GM20431 (cell line): ENCODE data around the gene CDH26.

Experiments used
- in situ Hi-C: fragments of 300-500 bp; cut with MseI, MboI; formaldehyde crosslinking; loops from one replicate; pipeline ENCODE4 v1.15.0; 2020; ENCODE audit warnings: low sequenced_read_pairs; ENCODE audit not compliant: unreplicated experiment

The CDH26 gene

GRCh38 chr20:59958123-59958522 is at the start of gene CDH26:
Gene CDH26 (plus strand): TSS chr20:59958423. CDS start chr20:59958727, 304 bp downstream.
- in situ Hi-C loops: no loop called here

- in situ Hi-C loops: no loop called here
These were observed 49.4 kb upstream of the CDH26 start for GRCh38 chr20:59908855-59909254.

DNA sequence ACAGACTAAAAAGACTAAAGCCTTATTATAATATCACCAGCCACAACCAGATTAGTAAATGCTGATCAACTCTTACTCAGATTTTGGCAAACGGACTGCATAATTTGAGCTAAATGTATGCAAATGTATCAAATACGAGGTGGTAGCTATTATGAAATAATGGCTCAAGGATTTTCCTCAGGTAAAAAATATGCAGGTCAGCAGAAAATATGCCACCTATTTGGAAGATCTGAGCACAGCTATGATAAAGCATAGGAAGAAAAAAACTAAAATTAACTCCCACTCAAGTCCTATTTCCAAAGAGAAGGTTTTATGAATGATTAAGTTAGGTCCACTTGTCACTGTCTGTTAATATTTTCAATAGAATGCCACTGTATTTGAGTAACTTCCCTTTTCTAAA is 47.2 kb upstream of the CDH26 start:
- in situ Hi-C loops: no loop called here

GRCh38 chr20:59912609-59913008 is 45.6 kb upstream of the CDH26 start:
- in situ Hi-C loops: no loop called here

- in situ Hi-C loops: no loop called here
These were observed 37.3 kb upstream of the CDH26 start for GRCh38 chr20:59920944-59921343.

GRCh38 chr20:59923514-59923913 is 34.7 kb upstream of the CDH26 start:
- in situ Hi-C loops: no loop called here

DNA sequence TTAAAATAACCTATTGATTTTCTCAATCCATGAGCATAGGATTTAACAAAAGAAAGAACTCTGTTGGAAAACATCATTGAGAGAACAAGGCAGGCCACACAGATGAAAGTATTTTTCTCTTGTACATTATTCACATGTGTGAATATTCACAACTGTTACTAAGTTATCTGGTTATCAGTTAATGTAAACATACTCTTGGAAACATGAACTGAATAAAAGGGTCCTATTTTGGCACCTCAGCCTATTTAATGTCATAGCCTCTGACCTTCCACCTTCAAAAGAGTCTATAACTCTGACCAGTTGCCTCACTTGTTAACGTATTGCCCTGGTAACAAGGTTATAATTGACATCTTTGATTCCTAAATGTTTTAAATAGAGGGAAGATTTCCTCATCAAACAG is 32.9 kb upstream of the CDH26 start:
- in situ Hi-C loops: no loop called here

- in situ Hi-C loops: no loop called here
These were observed 32.3 kb upstream of the CDH26 start for GRCh38 chr20:59925899-59926298.

DNA sequence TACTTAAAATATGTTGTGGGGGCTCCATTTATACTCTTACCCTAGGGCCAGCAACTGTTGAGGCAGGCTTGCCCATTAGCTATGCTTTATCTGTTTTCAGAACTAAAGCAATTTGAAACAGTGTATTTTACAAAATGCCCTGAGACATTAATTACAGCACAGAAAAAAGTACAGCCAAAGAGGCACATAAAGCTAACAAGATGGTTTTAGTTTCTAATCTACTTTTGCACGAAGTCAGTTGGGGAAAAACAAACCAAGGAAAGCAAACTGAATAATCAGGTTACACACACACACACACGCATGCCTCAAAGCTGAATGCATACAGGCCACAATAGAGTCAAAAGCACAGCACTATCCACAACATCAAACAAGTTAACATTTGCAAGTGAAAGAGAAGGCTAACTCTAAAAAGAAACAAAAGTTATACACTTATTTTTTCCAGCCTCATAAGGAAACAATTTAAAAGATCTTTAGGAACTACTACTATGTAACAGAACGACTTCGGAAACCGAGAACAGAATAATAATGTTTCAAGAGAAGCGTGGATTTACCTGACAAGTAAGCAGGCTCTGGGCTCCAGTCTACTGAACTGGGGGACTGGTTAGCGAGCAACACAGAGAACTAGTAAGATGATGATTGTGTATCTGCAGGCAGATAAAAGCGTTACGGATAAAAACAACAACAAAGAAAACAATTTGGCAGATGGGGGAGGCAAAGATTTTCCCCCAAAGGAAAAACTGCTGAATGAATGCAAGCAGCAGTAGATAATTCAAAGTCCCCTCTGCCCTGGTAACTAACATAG is 26.5 kb upstream of the CDH26 start:
- in situ Hi-C loops: no loop called here

DNA sequence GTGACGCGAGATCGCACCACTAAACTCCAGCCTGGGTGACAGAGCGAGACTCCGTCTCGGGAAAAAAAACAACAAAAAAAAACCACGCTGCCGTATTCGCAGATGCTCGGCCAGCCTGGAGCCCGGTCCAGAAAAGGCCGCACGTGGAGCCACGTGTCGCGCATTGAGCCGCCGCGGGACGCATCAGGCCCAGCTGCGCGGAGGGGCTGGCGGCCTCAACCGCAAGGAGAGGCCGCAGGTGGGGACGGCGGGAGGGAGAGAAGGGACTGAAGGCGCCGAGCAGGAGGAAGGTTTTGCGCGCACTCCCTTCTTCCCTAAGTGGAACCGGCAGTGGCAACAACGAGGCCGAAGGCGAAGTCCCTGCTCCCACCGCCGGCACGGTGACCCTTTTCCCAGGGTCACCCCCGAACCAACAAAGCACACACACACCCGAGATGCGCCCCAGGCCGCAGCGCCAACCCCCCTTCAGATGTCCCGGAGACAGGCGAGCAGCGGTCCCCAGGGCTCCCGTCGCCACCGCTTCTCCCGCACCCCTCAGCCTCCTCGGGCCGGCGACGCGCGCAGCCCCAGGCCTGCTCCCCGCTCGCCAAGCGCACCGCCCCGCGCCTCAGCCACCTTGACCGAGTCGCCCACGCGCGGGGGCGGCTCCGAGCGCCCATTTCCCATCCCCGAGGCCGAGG is 25.5 kb upstream of the CDH26 start:
- in situ Hi-C loops: no loop called here

DNA sequence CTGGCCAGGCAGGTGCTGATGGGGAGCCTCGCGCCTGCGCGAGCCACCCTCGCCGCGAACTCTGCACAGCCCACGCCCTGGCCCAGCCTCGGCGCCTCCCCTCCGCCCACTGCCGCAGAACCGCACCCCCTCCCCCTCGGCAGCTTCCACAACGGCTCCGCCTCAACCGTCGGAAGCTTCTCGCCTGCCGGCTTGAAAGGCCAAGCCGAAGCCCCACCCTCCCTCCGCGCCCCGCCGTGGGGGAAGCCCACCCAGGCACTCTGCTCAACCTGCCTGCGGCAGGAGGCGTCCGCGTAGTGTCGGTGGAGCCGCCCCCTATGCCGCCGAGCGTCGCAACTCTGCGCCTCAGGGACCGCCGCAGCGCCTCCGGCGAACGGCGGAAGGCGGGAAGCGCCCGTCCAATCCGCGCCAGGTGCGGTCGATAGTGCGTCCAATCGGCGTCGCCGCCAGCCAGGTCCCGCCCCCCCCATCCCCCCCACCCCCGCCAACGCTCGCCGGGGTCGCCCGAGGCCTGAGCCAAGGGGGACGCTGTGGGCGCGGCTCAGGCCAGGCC is 24.9 kb upstream of the CDH26 start, which contains the start of gene SYCP2:
Gene SYCP2, minus strand, starts transcription at position 342 of the 553 bp plus-strand sequence. CDS start 11,224 bp downstream, outside the sequence.
- in situ Hi-C loops: no loop called here

GRCh38 chr20:59933849-59934585 is 24.2 kb upstream of the CDH26 start:
- in situ Hi-C loops: no loop called here

GRCh38 chr20:59935457-59936185 is 22.6 kb upstream of the CDH26 start:
- in situ Hi-C loops: no loop called here

DNA sequence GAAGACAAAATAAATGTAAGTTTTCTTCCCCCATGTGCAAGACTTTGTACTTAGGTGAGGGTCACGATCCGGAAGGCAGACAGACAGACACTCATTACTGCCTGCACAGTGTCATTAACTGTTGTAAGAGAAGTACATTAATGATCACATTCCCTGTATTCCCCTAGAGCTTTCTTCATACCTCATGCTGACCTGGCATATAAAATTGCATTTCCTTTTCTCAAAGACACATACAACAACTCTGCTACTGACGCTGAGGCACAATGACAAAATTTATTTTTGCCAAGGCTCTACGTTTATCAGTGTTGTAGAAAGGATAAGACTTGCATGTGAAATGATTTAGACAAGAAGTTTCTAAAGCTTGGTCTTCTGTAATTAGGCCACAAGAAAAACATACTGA is 21.8 kb upstream of the CDH26 start:
- in situ Hi-C loops: no loop called here

- in situ Hi-C loops: no loop called here
These were observed 21.1 kb upstream of the CDH26 start for GRCh38 chr20:59937150-59937549.

DNA sequence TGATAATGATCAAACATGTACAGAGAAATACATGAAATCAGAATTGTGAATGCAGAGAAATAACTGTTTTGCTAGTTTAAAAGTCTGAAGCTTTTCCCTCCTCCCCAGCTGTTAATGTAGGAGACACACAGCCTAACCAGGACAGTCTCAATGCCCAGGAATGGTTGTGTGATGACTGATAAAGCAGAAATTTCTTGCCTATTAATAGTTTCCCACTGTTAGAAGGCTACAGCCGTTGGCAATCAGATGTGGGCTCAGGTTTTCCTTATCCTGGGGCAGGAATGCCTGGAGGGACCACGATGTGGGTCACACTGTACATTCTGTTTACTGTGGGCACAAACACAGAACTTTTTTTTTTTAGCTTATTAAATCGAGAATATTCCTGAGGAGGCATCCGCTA is 20.0 kb upstream of the CDH26 start:
- in situ Hi-C loops: no loop called here

- in situ Hi-C loops: no loop called here
These were observed 19.5 kb upstream of the CDH26 start for GRCh38 chr20:59938696-59939051.

DNA sequence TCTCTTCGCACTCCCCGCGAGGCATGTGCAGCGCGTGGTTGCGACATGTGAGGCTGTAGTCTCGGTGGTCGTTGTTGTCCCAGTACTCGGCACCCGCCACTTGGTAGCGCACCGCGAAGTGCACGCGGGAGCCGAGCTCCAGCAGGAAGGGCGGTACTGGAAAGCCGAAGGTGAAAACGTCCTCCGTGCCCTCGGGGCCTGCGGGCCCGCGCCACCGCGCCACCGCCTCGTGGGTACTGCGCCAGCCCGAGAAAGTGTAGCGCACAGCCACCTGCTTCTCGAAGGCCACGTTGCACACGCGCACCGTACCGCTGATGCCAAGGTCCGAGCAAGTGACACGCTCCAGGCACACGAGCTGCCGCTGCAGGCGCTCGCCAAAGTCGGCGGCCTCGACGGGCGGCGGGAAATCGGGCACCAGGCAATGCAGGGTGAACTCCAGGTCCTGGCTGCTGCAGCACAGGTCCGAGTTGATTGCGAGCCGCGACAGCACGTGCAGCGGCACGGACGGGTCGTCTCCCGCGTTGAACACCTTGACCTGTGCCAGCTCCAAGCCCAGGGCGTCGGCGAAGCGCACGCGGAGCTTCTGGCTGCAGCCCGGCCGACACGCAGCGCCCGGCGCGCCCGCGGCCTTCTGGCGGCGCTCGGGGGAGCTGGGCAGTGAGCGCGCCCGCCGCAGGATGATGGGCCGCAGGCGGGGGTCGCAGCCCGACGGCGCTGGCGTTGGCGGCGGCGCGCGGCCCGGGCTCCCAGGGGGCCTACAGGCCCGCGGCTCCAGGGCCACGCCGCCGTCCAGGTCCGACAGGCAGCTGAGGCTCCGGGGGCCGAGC is 19.0 kb upstream of the CDH26 start:
- in situ Hi-C loops: no loop called here

DNA sequence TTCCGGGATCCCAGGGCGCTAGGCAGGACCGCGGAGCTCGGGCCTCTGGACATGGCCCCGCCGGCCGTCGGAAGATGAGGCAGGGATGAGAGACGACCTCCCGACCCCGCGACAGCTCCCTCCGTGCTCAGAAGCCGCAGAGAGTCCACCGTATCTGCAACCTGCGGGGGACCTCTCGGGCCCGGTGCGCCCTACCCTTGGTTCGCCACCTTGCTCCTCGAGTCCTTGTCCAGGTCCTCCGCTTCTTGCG is 18.4 kb upstream of the CDH26 start:
- in situ Hi-C loops: no loop called here
